ENCODE data around the gene PGLYRP3.
"Not testable (repeated sequence)": the region's sequence is repeated elsewhere in the genome, so short reads cannot be mapped to it uniquely, and the experiment has no call there.

The PGLYRP3 gene

DNA sequence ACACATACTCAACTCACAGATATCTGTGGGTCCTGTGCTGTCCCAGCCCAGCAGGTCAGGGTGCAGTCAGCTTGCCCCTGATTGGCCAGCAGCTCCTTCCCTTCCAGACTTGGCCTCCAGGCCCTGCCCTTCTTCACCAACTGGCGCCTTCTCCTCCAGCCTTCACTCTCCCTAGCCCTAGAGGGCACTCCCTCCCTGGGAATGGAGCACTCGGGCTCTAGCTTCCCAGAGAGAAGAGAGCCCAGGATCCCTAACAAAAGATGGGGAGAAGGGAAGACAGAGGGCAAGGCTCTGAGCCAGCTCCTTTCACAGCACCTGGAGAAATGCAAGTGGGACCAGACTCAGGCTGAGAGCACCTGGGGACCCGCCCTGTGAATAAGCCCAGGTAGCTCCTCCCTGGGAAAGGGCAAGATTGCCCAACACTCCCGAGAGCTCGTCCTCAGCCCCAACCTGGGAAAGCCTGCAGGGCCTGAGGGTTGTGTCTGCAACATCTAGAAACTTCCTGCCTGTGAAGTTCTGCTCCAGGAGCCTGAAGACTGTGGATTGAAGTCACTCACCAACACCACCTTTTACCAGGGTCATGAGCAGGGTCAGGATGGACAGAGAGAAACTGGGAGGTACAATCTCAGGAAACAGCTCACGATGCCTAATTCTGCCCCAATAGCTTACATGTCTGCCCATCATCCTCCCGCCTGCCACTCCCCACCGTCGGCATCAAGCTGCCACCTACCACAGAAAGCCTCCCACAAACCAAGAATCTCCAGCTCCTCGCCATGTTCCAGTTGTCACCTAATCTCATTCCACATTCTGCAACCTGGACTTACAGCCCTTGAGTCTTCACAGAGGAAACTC, 36.0 kb upstream of the PGLYRP3 start, which contains the start of gene PGLYRP4:
Gene PGLYRP4, minus strand, starts transcription at position 331 of the 852 bp plus-strand sequence. CDS start 909 bp downstream, outside the sequence.
- DNase-seq = no peak

DNA sequence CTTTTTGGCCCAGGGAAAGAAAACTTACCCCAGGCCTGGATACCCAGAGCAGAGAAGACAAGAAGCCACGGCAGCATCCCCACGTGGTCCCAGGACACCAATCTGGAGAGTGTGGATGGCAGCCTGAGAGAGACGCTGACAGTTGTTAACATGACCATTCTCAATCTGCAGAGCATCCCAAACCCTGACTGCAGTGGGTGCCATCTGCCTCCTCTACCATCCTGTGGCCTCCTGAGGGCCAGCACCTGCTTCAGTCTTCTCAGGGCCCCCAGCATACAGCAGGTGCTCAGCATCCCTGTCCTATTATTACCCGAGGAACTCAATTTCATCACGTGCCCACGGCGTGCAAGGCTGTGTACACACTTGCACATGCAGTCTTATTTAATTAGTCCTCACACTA, 35.1 kb upstream of the PGLYRP3 start:
- DNase-seq = no peak

DNA sequence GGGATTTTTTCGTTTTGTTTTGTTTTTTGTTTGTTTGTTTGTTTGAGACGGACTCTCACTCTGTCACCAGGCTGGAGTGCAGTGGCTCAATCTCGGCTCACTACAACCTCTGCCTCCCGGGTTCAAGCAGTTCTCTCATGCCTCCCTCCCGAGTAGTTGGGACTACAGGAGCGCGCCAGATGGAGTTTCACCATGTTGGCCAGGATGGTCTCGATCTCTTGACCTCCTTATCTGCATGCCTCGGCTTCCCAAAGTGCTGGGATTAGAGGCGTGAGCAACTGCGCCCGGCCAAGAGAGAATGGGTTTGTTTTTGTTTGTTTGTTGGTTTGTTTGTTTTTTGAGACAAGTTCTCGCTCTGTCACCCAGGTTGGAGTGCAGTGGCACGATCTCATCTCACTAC, 34.3 kb upstream of the PGLYRP3 start:
- not testable (repeated sequence) for DNase-seq

DNA sequence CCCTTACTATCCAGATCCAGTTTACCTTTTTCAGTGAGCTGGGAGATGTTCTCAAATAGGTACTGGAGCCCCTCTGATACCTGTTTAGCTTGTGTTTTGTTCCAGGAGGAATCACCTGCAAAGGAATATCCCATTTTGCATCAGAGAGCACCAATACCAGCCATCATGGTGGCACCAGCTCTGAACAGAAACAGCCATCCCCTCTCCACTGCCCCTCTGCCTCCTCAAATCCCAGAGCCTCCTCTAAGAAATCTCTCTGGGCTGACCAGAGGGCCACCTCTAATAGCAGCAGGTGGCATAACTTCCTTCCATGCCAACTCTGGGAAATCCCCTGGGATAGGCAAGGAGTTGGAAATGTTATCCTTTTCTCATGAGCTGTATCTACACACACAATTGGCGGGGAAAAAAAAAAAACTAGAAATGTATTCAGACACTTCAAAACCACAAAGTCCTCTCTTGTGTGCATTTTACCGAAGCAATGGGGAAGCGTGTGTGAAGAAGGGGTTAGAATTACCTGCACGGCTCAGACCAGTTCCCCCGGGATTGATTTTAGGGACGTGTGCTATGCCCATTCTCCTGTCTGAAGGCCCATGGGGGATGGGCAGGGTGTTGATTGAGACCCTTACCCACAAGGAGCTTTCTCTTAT, 33.4 kb upstream of the PGLYRP3 start:
- DNase-seq = no peak

DNA sequence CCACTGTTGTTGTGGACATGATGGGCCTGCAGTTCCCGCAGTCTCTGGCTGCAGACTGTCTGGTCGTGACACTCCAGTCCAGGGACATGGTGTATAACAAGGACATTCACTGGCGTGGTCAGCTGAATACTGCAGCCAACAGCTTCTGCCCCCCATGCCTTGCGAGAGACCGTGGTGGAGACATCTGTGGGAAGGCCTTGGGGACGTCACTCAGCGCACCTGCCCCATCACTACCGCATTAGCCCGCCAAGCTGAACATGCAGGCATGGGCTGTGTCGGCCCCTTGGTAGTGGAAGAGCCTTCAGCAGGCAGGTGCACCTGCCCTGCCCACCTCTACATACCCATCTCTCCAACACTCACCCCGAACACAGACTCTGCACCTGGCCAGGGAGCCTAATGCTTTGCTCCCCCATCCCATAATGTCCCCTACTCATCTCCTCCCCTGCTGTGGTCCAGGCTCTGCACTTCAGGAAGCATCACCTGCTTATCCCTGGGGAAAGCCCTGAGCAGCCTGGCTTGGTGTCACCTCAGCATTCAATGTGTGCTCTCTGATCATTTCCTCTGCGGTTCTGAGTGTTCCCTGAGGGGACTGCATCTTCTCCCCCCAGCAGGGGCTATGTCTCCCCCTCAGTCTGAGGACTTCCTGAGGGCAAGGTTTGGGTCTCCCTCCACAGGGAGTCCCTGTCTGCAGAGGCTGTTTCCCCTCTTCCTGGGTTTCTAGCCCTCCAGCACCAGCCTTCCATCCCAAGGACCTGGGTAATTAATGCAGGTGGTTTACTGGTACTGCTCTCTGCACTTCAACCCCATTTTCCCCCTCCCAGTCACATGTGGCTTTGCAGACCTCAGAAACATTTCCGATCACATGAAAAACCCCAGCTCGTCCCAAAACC, 32.7 kb upstream of the PGLYRP3 start:
- DNase-seq = no peak

DNA sequence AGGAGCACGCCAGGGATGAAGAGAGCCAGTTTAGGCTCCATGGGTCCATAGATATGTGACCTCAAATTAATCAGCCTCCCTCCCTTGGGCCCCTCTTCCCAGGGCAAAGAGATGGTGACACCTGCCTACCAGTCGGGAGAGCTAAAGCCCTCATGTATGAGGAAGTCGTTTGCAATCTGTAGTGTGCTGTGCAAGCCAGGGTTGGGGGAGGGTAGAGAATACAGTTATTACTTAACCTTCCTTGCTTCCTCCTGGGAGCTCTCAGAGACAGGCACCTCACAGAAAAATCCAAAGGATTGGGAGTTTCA, 31.9 kb upstream of the PGLYRP3 start:
- DNase-seq = no peak

DNA sequence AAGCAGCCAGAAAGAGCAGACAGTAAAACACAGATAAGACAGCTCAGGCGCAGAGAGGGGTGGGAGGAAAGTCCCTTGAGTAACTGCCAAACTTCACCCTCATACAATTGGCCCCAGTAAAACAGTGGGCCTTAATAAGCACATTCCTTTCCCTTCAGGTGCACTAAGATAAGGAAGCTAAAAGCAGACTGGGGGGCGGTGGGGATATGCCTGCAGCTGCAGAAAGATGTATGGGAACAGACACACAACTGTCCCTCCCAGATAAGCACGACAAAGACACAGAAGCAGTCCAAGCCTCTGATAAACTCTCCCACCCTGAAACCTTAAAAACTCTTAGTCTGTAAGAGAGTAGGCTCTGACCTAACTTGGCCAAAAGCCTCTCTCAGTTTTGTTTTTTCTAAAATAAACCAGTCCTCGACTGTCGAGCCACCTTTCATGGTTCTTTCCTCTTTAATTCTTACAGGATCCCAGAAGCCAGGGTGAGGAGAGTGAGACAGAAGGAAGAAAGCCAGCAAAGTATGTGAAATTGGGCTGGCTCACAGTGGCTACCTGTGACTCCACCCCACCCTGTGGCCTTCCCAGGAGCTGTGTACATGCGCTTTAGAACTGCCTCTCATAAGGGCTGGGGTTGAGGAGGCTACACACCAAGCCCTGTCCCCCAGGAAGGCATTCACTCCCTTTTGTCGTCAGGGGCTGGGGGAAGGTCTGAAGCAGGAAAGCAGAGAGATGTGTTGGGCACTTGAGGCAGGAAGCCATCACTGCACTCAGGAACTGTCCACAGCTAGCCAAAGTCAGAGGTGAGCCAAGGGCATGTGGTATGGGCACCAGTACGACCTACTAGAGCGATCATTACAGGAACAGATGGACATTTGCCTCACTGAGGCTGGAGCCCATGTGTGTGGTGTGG, 31.3 kb upstream of the PGLYRP3 start:
- no peak for DNase-seq

DNA sequence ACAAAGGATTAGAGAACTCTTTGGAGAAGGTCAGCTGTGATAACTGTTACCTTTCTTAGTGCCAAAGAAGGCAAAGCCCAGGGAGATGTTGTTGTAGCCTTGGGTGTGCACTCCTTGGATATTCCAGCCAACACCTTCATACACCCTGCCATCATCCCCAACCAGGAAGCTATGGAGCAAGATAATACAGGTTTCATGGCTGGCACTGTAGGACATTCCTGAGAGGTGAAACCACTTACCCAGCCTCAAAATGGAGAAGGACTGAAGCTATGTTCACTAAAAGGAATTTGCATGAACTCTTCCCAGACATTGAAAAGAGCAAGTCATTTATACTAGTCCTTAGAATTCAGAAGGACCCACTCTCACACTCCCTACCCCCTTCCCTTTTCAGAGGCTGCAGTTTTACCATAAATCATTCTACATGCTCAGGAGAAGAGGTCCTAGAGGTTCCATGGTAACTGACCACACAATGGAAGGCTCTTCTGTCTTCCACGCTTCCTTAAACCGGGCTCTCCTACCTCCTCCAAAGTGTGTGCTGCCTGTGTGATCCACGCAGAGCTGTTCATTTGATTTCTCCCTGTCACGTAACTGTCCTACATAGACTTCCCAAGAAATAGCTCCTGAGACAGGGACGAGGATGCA, 30.4 kb upstream of the PGLYRP3 start:
- DNase-seq = no peak

DNA sequence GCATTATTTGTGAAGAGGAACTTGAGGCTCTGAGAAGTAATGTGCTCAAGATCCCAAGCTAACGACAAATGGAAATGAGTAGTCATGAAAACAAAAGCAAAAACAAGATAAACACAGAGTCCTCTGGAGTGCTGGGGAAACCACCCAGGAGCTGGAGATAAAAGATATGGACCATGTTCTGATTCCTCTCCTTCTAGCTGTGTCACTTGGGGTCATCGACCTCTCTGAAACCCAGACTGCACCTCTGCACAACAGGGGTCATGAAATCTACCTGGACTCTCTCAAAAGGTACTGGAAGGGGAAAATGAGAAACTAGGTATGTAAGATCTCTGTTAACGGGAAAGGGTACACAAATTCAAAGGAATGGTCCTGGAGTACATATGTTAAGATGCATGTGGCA, 29.4 kb upstream of the PGLYRP3 start:
- DNase-seq = no peak

DNA sequence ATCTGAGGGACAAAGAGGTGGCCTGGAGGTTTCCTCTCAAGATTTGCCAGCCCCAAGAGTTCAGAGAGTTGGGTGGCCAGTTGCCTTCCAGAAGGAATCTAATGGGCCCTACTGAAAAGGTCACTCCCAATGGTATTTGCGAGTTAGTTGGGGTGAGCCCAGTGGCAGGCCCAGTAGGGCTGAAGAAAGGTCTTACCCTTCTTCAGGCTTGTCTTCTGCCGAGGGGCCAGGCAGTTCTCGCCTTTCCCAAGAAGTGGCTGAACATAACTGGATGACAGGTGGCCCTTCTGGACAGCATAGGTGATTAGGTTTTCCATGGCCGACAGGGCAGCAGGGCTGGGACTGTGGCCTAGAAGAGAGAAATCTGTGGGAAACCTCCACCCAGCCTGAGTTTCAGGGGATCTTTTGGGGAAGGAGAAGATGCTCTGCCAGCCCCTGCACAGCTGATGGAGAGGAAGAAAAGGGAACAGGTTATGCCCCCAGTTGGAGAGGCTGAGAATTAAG, 28.7 kb upstream of the PGLYRP3 start:
- DNase-seq = no peak

DNA sequence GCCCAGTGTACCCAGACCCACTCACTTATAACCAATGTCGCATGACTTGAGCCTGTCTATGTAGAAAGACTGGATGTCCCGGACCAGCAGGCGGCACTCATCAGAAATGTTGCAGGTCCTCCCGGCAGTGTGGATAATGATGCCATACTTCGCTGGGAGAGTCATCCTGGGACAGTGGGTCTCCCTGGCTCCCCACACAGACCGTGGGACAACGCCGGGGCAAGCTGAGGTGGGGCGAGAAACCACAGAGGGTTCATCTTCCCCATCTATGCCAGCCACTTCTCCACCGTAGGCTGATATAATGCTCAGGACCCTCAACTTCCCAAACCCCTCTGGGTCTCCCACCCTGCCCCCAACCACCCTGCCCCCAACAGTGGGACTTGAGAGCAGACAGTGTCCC, 27.6 kb upstream of the PGLYRP3 start:
- DNase-seq = no peak

DNA sequence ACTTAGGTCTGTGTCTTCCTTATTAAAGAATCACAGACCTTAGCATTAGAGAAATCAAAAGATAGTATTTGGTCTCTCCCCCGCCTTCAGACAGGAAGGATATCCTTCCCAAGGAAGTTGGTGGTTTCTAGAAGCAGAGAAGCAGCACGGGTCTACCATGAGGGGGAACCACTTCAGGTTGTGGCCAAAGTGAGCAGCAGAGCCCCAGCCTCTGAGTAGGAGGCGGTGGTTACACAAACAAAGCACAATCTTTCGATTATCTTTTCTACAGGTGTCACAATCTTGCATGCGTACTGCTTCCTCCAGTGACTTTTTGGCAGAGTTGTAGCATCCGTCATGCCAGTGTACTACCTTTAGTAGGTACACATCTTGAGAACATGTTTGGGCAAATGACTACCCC, 27.1 kb upstream of the PGLYRP3 start:
- no peak for DNase-seq

DNA sequence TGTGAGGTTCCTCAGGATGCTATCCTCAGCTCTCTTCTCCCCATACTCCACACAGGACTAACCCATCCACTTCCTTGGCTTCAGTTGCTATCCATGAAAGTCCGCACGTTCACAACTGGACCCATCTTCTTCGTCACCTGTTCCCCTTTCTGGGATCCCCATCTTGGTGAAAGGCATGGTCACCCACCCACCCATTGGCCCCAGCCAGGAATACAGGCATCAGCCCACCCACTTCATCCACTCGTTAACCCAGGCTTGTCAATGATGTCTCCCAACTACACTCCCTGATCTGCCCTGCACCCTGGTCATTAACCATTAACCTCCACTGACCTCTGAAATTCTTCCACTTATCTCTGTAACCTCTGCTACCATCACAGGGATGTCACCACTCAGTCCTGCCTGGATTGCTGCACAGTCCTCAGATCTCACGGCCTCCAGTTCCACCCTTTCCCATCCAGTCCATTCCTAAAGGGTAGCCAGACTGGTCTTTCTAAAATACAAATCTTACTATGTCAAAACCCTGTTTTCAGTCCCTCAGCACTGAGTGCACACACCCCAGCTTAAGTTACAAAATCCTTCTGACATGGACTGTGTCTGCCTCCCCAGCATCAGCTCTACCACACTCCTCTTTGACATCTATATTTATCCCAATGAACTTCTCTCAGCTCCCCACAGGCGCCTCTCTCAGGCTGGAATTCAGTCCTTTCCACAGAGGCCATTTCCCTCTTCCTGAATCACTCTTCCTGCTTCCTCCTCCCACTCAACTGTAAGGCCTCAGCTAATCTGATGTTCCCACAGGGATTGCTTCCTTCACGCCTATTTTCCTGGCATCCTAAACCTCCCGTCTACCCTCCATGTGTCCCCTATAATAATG, 25.5 kb upstream of the PGLYRP3 start:
- no peak for DNase-seq

DNA sequence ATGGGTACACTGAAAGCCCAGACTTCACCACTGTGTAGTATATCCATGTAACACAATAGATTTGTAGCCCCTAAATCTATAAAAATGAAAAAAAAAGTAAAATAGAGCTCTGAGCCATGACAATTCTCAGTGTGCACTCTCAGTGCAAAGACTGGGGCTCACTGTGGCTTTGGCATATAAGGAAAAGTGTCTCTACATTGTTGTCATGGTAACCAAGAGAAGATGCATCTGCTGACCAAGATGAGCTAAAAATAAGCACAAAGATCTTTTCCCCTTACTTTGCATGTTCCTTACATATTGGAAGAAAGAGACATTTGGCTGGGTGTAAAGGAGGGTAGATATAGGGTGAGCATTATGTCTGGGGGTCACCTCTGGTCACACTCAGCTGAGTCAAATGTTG, 23.9 kb upstream of the PGLYRP3 start:
- DNase-seq = no peak

DNA sequence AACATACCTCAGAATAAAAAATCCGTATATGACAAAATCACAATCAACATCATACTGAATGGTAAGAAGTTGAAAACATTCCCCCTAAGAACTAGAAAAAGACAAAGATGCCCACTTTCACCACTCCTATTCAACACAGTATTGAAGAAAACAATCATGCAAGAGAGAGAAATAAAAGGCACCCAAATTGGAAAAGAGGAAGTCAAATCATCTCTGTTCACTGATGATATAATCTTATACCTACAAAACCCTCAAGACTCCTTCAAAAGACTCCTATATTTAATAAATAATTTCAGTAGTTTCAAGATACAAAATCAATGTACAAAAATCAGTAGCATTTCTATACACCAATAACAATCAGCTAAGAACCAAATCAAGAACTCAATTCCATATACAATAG, 21.1 kb upstream of the PGLYRP3 start:
- DNase-seq = no peak

DNA sequence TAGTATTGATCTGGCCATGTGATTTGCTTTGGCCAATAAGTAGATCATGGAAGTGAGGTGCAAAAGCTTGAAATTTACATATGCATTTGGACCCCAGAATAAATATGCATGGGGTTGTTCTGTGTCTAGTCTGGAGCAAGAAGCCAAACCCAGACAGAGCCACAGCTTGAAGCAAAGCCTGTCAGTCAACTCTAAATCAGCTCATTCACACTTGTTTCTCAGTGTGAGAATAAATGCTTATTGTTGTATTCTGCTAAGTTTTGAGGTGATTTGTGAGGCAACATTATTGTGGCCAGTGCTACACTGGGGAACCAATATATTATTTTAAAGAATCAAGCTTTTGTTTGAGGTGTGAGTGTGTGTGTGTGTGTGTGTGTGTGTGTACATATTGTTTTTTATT, 12.2 kb upstream of the PGLYRP3 start:
- DNase-seq = no peak

DNA sequence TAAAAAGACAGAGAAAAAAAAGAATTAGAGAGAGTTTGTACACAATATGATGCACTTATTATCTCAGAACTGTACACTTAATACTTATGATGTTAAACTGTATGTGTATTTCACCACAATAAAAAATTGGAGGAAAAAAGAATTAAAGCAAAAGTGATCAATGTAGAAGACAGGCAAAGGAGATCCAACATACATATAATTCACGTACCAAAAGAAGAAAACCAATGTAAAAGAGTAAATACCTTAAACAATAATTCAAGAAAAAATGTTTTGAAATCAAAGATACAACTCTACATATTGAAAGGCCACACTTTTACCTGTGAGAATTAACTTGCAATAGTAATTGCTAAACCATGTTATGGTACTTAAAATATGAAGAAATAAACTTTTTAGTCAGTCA, 9.8 kb upstream of the PGLYRP3 start:
- DNase-seq = no peak

DNA sequence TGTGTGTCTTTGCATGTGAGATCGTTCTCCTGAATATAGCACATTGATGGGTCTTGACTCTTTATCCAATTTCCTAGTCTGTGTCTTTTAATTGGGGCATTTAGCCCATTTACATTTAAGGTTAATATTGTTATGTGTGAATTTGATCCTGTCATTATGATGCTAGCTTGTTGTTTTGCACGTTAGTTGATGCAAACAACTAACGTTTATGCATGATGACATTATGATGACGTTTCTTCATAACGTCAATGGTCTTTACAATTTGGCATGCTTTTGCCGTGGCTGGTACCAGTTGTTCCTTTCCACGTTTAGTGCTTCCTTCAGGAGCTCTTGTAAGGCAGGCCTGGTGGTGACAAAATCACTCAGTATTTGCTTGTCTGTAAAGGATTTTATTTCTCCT, 5.4 kb upstream of the PGLYRP3 start:
- not testable (repeated sequence) for DNase-seq

DNA sequence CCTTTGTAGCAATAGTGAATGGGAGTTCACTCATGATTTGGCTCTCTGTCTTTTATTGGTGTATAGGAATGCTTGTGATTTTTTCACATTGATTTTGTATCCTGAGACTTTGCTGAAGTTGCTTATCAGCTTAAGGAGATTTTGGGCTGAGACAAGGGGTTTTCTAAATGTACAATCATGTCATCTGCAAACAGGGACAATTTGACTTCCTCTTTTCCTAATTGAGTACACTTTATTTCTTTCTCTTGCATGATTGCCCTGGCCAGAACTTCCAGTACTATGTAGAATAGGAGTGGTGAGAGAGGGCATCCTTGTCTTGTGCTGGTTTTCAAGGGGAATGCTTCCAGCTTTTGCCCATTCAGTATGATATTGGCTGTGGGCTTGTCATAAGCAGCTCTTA, 3.3 kb upstream of the PGLYRP3 start:
- not testable (repeated sequence) for DNase-seq

DNA sequence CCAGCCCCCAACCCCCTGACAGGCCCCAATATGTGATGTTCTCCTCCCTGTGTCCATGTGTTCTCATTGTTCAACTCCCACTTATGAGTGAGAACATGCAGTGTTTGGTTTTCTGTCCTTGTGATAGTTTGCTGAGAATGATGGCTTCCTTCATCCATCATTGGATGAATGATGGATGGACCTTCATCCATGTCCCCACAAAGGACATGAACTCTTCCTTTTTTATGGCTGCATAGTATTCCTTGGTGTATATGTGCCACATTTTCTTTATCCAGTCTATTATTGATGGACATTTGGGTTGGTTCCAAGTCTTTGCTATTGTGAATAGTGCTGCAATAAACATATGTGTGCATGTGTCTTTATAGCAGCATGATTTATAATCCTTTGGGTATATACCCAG, 1.6 kb upstream of the PGLYRP3 start:
- DNase-seq = not testable (repeated sequence)

DNA sequence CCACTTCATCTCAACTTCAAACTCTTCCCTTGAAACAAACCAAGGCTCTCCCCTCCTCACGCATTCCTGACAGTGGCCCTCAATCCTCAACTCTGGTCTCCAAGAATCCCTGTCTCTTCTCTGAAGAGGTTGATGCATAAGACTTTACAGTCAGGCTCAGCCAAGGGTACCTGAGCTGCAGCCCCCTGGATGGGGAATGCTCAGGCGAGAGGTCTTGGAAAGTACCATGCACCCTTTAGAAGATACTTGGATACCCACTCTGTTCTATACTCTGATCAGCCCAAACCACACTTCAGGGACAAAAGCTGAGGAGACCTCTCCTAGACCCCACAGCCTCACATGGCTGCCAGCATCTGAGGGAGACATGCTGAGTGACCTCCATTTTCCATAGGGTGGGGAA, 536 bp upstream of the PGLYRP3 start:
- DNase-seq = no peak

All from fibroblast of skin of right biceps (primary cell).